WTC11 (cell line): ENCODE measurements around the gene FSTL3. TPM values are rescaled to one million over a fixed set of nuclear protein-coding genes. Genes with fewer than 3 reads are reported as not detected.

Experiments used
- ATAC-seq: fragments of 200-7000 bp; cut with Tn5 transposase; 2 replicates; pipeline ENCODE4 v1.10.0; 2021; ENCODE audit warnings: mild to moderate bottlenecking, moderate library complexity
- CTCF ChIA-PET: fragments of 300-600 bp; sonication (Branson Sonifier 250); formaldehyde crosslinking; loops from one replicate; lab custom pipeline; 2021; ENCODE audit warnings: antibody characterized with exemption; lab: Charles Lee
- POLR2A ChIA-PET: fragments of 350-600 bp; sonication (Branson Sonifier 250); formaldehyde crosslinking; loops from one replicate; lab custom pipeline; 2021; ENCODE audit warnings: antibody characterized with exemption; lab: Charles Lee
- DNase-seq: peaks from one replicate; pipeline ENCODE4 v3.0.0; 2021; ENCODE audit warnings: low spot score
- H3K27ac Mint-ChIP-seq: 2 replicates; pipeline ENCODE4 v1.8.0; 2021; ENCODE audit warnings: mixed read lengths
- H3K27me3 Mint-ChIP-seq: 2 replicates; pipeline ENCODE4 v1.8.0; 2021; ENCODE audit warnings: low read depth, mild to moderate bottlenecking, moderate library complexity, mixed read lengths
- H3K36me3 Mint-ChIP-seq: 2 replicates; pipeline ENCODE4 v1.8.0; 2021; ENCODE audit warnings: mixed read lengths
- H3K4me1 Mint-ChIP-seq: 2 replicates; pipeline ENCODE4 v1.8.0; 2022; ENCODE audit warnings: mixed read lengths
- H3K4me3 Mint-ChIP-seq: 2 replicates; pipeline ENCODE4 v1.8.0; 2021; ENCODE audit warnings: mild to moderate bottlenecking, moderate library complexity, mixed read lengths
- H3K9me3 Mint-ChIP-seq: 2 replicates; pipeline ENCODE4 v1.8.0; 2021; ENCODE audit warnings: mixed read lengths
- KAT7 ChIP-seq: sonication (generic); formaldehyde crosslinking; IDR thresholded peaks from 2 replicates; pipeline ENCODE4 v1.8.1; 2023; ENCODE audit warnings: missing genetic modification reagents, mild to moderate bottlenecking, borderline replicate concordance
- MYBL2 ChIP-seq: sonication (generic); formaldehyde crosslinking; IDR thresholded peaks from 2 replicates; pipeline ENCODE4 v1.8.1; 2023; ENCODE audit warnings: mild to moderate bottlenecking, moderate library complexity, missing genetic modification reagents
- PRRX2 ChIP-seq: fragments of 250-450 bp; sonication (Bioruptor Pico); IDR thresholded peaks from 2 replicates; pipeline ENCODE4 v1.8.0; 2021; ENCODE audit warnings: mild to moderate bottlenecking
- RORB ChIP-seq: fragments of 250-450 bp; sonication (Bioruptor Pico); IDR thresholded peaks from 2 replicates; pipeline ENCODE4 v1.9.0; 2021; ENCODE audit warnings: mild to moderate bottlenecking
- ZMAT4 ChIP-seq: fragments of 250-450 bp; sonication (Bioruptor Pico); IDR thresholded peaks from 2 replicates; pipeline ENCODE4 v1.9.0; 2021; ENCODE audit warnings: mild to moderate bottlenecking
- ZNF232 ChIP-seq: sonication (generic); formaldehyde crosslinking; IDR thresholded peaks from 2 replicates; pipeline ENCODE4 v1.8.0; 2022; ENCODE audit warnings: mild to moderate bottlenecking, missing genetic modification reagents
- ZNF416 ChIP-seq: fragments of 250-450 bp; sonication (Bioruptor Pico); IDR thresholded peaks from 2 replicates; pipeline ENCODE4 v1.9.0; 2021; ENCODE audit warnings: mild to moderate bottlenecking, inconsistent platforms
- total RNA-seq: library from RNA; stranded (reverse); gene quantifications from 3 replicates; pipeline ENCODE4 v1.2.3, GENCODE V29; 2021
- TF ChIP-seq, protein P1 (sequence below): sonication (generic); formaldehyde crosslinking; IDR thresholded peaks from 2 replicates; pipeline ENCODE4 v1.8.1; 2022; ENCODE audit warnings: low read depth, mild to moderate bottlenecking, moderate library complexity, missing genetic modification reagents, borderline replicate concordance
- TF ChIP-seq, protein P2 (sequence below): fragments of 250-450 bp; sonication (Bioruptor Pico); IDR thresholded peaks from 2 replicates; pipeline ENCODE4 v1.9.0; 2021; ENCODE audit warnings: mild to moderate bottlenecking

Gene FSTL3
- total RNA-seq, 1 experiment from 2014 or later, result 8.7 TPM

DNA sequence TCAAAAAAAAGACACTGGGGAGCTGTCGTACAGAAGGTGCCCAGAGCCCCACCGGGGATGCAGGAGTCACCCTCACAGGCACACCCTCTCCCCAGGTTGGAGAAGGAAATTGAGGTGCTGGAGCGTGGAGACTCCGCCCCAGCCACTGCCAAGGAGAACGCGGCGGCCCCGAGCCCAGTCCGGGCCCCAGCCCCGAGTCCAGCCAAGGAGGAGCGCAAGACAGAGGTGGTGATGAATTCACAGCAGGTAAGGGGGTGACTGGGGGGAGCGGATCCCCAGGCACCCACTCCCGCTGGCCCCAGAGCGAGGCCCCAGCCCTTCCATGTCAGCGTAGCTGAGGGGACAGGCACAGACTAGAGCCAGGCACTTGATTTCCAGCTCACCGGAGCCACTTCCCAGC is 54.8 kb downstream of the FSTL3 start:
- no peak overlapping the region for H3K4me3 Mint-ChIP-seq
- CTCF ChIA-PET, result interaction anchor here (0.6 to 1.0 kb wide), 3 partner anchors 8 to 133 kb away, joined by 3 read pairs; no protein-coding TSS in a partner anchor
- H3K27me3 Mint-ChIP-seq, result no peaks in the 10 kb centered on the region
- no peak overlapping the region for H3K27ac Mint-ChIP-seq
- ATAC-seq (no peak), DNase-seq (no peak)
- POLR2A ChIA-PET, result no interaction called here
- no peaks in the 10 kb centered on the region for H3K4me1 Mint-ChIP-seq
- no peak for TF ChIP-seq KAT7 (CRISPR knock-in tag)
- TF ChIP-seq ZMAT4 (CRISPR knock-in tag), result no peak
- TF ChIP-seq RORB, result no peak
- no peak for TF ChIP-seq ZNF416 (CRISPR knock-in tag)
- TF ChIP-seq, protein P1, sequence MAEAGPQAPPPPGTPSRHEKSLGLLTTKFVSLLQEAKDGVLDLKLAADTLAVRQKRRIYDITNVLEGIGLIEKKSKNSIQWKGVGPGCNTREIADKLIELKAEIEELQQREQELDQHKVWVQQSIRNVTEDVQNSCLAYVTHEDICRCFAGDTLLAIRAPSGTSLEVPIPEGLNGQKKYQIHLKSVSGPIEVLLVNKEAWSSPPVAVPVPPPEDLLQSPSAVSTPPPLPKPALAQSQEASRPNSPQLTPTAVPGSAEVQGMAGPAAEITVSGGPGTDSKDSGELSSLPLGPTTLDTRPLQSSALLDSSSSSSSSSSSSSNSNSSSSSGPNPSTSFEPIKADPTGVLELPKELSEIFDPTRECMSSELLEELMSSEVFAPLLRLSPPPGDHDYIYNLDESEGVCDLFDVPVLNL (CRISPR knock-in tag), result no peak
- no peak for TF ChIP-seq MYBL2 (CRISPR knock-in tag)
- H3K36me3 Mint-ChIP-seq, result no peaks in the 10 kb centered on the region
- no peaks in the 10 kb centered on the region for H3K9me3 Mint-ChIP-seq

DNA sequence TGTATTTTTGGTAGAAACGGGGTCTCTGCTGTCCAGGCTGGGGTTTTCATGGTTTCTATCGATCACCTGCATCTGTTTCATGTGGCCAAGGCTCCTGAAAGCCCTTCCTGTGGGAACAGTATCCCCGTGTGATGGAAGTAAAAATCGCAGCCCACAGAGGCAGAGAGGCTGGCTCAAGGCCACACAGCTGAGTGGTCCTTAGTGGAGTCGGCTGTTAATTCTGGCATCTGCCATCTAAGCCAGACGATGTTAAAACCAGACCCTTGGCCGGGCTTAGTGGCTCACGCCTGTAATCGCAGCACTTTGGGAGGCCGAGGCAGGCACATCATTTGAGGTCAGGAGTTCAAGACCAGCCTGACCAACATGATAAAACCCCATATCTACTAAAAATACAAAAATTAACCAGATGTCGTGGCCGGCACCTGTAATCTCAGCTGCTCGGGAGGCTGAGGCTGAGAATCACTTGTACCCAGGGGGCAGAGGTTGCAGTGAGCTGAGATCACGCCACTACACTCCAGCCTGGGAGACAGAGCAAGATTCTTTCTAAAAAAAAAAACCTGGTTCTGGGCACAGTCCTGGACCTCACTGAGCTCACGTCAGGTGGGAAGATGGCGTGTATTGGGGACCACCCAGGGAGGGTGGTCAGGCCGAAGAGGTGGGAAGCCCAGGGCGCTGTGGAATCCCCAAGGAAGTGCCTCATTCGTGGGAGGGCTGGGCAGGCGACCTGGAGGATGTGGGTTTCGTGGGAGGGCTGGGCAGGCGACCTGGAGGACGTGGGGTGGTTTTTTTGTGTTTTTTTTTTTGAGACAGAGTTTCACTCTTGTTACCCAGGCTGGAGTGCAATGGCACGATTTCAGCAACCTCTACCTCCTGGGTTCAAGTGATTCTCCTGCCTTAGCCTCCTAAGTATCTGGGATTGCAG is 56.2 kb downstream of the FSTL3 start:
- POLR2A ChIA-PET, result no interaction called here
- Mint-ChIP-seq H3K4me3 (no peak overlapping the region), H3K27ac (no peak overlapping the region), H3K9me3 (no peaks in the 10 kb centered on the region), H3K27me3 (no peaks in the 10 kb centered on the region), H3K36me3 (no peaks in the 10 kb centered on the region), H3K4me1 (no peaks in the 10 kb centered on the region)
- CTCF ChIA-PET, result interaction anchor here (1.8 kb wide), 1 partner anchor 55 kb away, joined by 16 read pairs; no protein-coding TSS in a partner anchor
- no peak for DNase-seq
- ATAC-seq, result no peak
- TF ChIP-seq ZNF232 (no peak), PRRX2 (no peak)
- TF ChIP-seq, protein P2, sequence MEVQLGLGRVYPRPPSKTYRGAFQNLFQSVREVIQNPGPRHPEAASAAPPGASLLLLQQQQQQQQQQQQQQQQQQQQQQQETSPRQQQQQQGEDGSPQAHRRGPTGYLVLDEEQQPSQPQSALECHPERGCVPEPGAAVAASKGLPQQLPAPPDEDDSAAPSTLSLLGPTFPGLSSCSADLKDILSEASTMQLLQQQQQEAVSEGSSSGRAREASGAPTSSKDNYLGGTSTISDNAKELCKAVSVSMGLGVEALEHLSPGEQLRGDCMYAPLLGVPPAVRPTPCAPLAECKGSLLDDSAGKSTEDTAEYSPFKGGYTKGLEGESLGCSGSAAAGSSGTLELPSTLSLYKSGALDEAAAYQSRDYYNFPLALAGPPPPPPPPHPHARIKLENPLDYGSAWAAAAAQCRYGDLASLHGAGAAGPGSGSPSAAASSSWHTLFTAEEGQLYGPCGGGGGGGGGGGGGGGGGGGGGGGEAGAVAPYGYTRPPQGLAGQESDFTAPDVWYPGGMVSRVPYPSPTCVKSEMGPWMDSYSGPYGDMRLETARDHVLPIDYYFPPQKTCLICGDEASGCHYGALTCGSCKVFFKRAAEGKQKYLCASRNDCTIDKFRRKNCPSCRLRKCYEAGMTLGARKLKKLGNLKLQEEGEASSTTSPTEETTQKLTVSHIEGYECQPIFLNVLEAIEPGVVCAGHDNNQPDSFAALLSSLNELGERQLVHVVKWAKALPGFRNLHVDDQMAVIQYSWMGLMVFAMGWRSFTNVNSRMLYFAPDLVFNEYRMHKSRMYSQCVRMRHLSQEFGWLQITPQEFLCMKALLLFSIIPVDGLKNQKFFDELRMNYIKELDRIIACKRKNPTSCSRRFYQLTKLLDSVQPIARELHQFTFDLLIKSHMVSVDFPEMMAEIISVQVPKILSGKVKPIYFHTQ (CRISPR knock-in tag), result no peak

Other genes with a start within 250 kb of the FSTL3 start
- 8.4 to 9.8 TPM (median 9.0 TPM) in 3 replicates for gene SHC2, start 215.4 kb upstream of the FSTL3 start, total RNA-seq
- 3.2 to 4.7 TPM (median 3.9 TPM) in 3 replicates for gene MADCAM1, start 179.9 kb upstream of the FSTL3 start, total RNA-seq
- 14.3 to 18.8 TPM (median 14.9 TPM) in 3 replicates for gene TPGS1, start 168.9 kb upstream of the FSTL3 start, total RNA-seq
- gene CDC34, start 144.6 kb upstream of the FSTL3 start, total RNA-seq, result 124 to 129 TPM (median 126 TPM) in 3 replicates
- gene GZMM, start 132.3 kb upstream of the FSTL3 start, total RNA-seq, result 0.21 to 0.68 TPM (median 0.60 TPM) in 3 replicates
- gene BSG, start 103.8 kb upstream of the FSTL3 start, total RNA-seq, result 758 to 847 TPM (median 841 TPM) in 3 replicates
- gene HCN2, start 86.5 kb upstream of the FSTL3 start, total RNA-seq, result 8.0 to 9.2 TPM (median 8.1 TPM) in 3 replicates
- 113 to 139 TPM (median 116 TPM) in 3 replicates for gene POLRMT, start 42.9 kb upstream of the FSTL3 start, total RNA-seq
- gene FGF22, start 36.5 kb upstream of the FSTL3 start, total RNA-seq, result 1.4 to 1.6 TPM (median 1.6 TPM) in 3 replicates
- 66.7 to 84.4 TPM (median 68.1 TPM) in 3 replicates for gene RNF126, start 13.2 kb upstream of the FSTL3 start, total RNA-seq
- not detected in 3 replicates for gene PRSS57, start 19.1 kb downstream of the FSTL3 start, total RNA-seq
- gene PALM, start 32.5 kb downstream of the FSTL3 start, total RNA-seq, result 17.7 to 25.6 TPM (median 22.1 TPM) in 3 replicates
- gene MISP, start 74.7 kb downstream of the FSTL3 start, total RNA-seq, result 0.66 to 0.78 TPM (median 0.70 TPM) in 3 replicates
- 663 to 692 TPM (median 680 TPM) in 3 replicates for gene PTBP1, start 121.1 kb downstream of the FSTL3 start, total RNA-seq
- 60.6 to 86.8 TPM (median 83.9 TPM) in 3 replicates for gene PLPPR3, start 145.6 kb downstream of the FSTL3 start, total RNA-seq
- gene AZU1, start 151.4 kb downstream of the FSTL3 start, total RNA-seq, result 1.2 to 3.3 TPM (median 2.5 TPM) in 3 replicates
- gene PRTN3, start 164.6 kb downstream of the FSTL3 start, total RNA-seq, result 0.53 to 0.82 TPM (median 0.61 TPM) in 3 replicates
- not detected in 3 replicates for gene ELANE, start 175.9 kb downstream of the FSTL3 start, total RNA-seq
- gene CFD, start 183.3 kb downstream of the FSTL3 start, total RNA-seq, result 1.7 to 2.7 TPM (median 2.5 TPM) in 3 replicates
- 66.9 to 88.8 TPM (median 84.5 TPM) in 3 replicates for gene MED16, start 216.8 kb downstream of the FSTL3 start, total RNA-seq
- not detected in 3 replicates for gene RNU6-9, start 217.1 kb downstream of the FSTL3 start, total RNA-seq
- 85.5 to 99.5 TPM (median 88.3 TPM) in 3 replicates for gene R3HDM4, start 236.8 kb downstream of the FSTL3 start, total RNA-seq
- gene KISS1R, start 240.9 kb downstream of the FSTL3 start, total RNA-seq, result 2.9 to 4.4 TPM (median 3.6 TPM) in 3 replicates
- 102 to 116 TPM (median 113 TPM) in 3 replicates for gene ARID3A, start 249.6 kb downstream of the FSTL3 start, total RNA-seq